ENCODE results near the gene RASSF1.

RASSF1 gene

DNA sequence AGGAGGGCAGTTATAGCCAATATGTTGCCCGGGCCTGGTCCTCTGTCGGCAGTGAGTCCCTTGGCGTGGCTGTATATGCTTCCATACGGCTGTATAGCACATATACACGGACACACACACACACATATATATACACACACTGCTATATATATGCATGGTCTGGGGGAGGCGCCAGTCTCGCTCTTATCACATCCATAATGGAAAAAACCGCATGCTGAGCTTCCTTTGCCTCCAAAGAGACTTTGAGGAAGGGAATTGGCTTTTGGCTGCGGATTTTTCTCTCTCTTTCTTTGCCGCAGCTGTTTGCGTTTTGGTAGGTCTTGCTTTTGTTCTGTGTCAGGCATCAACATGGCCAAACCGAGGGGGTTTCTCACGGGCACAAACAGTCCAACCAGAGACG is 30.0 kb upstream of the RASSF1 start:
- no peak overlapping the region for H3K4me3 ChIP-seq (ENCODE audit: low read depth, low read length)
- DNase-seq (ENCODE audit: low read depth), result no peak

DNA sequence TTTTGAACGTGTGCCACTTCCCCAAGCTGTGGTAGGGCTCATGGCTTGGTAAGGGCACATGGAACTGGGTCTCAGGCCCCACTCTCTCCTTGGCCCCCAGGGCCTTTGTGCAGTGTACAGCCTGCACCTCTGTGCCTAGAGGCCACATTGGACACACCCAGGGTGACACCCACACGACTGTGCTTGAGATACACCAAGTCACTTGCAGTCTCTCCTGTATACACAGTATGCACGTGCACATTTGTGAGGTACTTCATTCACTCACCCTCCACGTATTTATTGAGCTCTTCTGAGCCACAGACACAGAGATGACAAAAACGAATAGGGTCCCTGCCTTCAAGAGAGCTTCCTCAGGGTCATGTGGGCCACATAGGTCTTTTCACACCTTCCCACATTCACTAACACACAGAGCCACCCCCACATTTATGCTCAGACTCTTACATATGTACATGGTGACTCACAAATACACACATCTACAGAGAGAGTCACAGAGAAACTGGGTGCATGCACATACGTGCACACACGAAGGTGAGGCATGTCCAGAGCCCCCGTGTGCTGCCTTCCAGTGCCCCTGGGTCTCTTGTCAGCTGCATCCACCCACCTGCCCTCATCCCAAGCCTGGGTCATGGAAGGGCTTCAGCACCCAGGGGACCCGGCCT is 28.5 kb upstream of the RASSF1 start:
- H3K4me3 ChIP-seq (ENCODE audit: low read depth, low read length), result no peak overlapping the region
- no peak for DNase-seq (ENCODE audit: low read depth)

DNA sequence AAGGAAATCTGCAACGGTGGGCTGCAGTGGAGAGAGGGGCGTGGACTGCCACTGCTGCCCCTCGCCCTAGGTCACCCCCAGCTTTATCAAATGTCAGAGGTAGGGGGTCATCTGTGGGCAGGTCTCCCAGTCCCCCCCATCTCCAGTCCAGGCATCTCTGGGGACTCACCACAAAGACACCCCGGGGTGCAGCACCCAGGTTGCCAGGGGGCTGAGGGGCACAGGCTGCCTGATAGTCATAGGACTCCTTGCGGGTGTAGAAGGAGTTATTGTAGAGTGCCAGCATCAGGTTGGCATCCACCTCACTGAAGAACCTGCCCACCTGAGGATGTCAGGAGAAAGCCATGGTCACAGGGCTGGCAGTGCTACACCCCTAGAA is 25.2 kb upstream of the RASSF1 start:
- no peak overlapping the region for H3K4me3 ChIP-seq (ENCODE audit: low read depth, low read length)

DNA sequence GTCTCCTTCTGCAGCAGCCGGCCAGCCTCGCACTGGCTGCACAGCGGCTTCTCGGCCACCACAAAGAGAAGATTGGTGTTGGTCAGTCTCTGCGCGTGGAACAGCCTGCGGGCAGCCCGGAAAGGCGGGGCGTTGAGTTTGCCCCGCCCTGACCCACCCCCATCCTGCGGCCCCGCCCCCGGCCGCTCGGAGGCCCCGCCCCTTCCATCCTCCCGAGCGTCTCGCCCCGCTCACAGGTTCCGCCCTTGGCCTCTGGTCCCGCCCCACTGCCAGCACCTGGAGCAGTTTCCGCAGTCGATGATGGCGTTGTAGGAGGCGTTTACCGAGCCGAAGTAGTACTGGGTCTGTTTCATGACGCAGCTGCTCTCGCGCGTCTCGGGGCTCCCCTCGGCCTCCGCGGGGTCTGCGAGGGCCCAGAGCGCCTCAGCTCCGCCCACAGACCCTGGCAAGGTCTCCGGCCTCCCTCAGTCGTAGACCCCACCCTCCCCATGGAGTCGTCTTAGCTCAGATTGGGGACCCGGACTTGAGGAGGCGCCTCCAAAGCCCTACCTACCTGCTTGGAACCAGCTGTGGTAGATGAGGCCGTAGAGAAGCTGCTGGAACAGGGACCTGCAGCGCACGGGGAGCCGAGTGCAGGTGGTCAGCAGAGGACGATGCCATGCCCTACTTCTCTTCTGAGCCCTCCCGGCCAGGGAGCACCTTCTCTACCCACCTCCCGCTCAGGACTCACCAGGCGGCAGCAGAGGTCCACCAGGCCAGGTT is 24.6 kb upstream of the RASSF1 start:
- H3K4me3 ChIP-seq (ENCODE audit: low read depth, low read length), result peak overlapping the region; percentile 50
- no peak for DNase-seq (ENCODE audit: low read depth)

More for the DNA sequence above, 25.2 kb upstream of the RASSF1 start:
- no peak for DNase-seq (ENCODE audit: low read depth)

DNA sequence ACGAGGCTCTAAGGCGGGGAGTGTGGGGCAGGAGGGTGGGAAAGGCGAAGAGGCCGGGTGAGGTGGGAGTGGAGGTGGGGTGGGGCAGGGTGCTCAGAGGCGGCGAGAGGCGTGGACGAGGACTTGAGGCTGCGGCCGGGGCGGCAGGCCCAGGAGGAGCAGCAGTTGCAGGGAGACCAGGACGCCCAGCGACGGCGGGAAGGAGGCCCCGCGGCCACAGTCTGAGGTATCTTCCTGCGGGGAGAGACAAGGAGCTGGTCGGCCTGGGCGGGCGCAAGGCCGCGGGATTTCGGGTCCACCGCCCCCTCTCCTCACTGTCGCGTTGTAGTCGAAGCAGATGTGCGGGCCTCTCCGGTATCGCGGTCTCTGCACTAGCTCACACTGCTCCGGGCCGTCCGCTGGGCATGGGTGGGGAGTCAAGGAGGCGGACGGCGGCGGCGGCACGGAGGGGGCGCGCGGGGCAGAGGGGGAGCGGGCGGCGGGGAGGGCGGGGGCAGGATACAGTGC is 24.0 kb upstream of the RASSF1 start:
- H3K4me3 ChIP-seq (ENCODE audit: low read depth, low read length), result peak overlapping the region; percentile 50

DNA sequence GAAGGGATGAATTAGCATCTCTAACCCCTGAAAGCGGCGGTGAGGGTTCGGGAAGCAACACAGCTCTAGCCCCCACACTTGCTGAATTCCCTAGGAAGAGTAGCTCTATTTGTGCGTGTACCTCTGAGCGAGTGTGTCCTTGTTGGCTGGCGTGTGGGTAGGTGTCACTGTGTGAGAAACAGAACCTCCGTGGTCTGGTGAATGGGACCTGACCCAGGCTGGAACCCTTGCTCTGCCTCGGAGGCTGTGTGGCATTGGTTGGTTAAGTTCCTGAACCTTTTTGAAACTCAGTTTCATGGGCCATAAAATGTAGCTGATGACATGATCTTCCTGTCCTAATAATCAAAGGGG is 19.1 kb upstream of the RASSF1 start:
- H3K4me3 ChIP-seq (ENCODE audit: low read depth, low read length), result peak overlapping the region; percentile 91
- DNase-seq (ENCODE audit: low read depth), result no peak

More for the DNA sequence above, 24.0 kb upstream of the RASSF1 start:
- DNase-seq (ENCODE audit: low read depth), result no peak

DNA sequence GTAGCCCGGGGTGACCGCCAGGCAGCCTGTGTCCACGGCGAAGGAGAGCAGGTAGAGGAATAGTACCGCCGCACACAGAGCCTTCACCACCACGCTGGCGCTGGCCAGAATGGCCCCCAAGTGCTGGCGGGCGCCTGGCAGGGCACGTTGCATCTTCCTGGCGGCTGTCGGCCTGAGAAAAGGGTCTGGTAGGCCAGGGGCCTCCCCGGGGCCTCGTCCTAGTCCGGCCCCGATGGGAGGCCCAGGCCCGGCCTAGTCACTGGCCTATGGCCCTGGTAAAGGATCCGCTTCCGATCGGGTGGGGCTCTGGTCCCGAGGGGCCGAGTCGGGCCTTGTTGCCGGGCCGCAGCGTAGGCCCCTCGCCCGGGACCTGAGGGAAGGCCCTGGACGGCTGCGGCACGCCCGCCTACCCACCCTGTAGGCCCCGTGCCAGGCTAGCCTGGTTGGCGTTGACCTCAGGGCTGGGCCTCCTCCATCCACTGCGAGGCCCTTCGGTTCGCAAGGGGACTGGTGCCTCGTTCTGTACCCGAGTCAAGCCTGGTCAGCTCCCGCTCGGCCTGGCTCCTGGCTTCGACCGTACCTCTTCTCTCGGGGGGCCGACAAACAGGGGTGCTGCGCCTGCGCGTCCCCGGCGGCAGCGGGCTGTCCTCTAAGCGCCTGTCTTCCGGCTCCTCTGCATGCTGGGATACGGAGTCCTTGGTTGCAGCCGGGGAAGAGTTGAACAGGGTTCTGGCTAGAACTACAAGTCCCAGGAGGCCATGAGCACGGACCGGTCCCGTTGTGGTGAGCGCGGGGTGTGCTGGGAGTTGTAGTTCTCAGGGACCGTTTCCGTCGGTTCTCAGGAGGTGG is 18.5 kb upstream of the RASSF1 start, which contains the start of gene TMEM115:
TMEM115 (minus strand) TSS at position 611 of the 849 bp plus-strand sequence; CDS start at position 153, 458 bp downstream.
- peak; percentile 97 for DNase-seq (ENCODE audit: low read depth)
- H3K4me3 ChIP-seq (ENCODE audit: low read depth, low read length), result peak within 1 kb of the TSS; percentile 91

DNA sequence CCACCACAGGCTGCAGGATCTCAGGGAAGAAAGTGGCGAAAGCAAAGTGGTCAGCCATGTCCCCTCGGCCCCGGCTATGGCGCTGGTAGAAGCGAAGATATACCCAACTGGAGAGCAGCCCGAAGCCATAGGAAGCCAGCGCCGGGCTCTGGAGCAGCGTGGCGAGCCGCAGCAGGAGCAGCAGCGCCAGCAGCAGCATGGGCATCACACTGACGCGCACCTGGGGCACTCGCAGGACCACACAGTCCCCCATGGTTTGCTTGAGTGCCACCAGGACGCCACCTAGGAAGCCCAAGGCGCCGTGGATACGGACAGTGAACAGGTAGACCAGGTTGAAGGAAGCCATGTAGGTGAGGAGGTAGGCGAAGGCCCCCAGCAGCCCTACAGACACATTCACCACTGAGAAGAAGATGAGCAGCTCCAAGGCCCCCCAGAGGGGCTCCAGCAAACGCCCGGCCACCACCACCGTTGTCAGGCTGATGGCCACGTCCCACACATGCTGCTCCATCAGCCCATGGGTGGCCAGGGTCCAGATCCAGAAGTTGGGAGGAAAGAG is 17.8 kb upstream of the RASSF1 start:
- DNase-seq (ENCODE audit: low read depth), result no peak
- H3K4me3 ChIP-seq (ENCODE audit: low read depth, low read length), result peak overlapping the region; percentile 91

DNA sequence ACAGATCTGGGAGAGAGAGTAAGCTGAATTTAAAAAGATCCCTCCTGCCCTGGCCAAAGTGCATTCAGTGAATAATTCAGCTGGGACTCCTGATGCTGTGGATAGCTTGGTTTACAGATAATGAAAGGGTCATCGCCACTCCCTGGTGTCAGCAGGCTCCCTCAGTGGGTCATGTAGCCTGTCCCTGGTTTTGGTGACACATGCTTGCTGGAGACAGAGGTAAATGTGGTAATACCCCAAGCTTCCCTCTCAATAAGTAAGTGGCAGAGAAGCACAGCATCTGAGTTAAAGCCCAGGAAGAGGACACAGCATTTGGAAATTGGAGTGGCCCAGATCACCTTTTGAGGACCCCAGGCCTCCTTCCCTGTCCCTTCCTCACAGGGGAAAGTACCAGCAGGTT is 16.8 kb upstream of the RASSF1 start:
- DNase-seq (ENCODE audit: low read depth), result no peak
- peak overlapping the region; percentile 91 for H3K4me3 ChIP-seq (ENCODE audit: low read depth, low read length)

DNA sequence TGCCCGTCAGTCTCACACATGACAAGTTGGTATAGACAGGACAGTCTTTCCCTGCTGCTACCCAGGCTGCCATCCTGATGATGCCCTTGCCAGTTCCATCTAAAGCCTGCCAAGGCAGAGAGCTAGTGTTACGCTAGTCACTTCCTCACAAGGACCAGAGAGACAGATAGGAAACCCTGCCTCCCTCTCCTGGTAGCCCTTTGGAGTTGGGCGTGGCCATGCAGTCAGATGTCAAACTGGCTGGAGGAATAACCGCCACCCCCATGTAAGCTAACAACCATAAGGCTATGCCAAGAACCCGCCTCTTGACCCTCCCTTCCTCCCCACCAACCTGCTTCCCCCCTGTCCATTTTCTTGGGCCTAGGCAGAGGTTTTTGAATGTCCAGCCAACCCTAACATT is 15.9 kb upstream of the RASSF1 start:
- H3K4me3 ChIP-seq (ENCODE audit: low read depth, low read length), result peak overlapping the region; percentile 91
- DNase-seq (ENCODE audit: low read depth), result no peak

DNA sequence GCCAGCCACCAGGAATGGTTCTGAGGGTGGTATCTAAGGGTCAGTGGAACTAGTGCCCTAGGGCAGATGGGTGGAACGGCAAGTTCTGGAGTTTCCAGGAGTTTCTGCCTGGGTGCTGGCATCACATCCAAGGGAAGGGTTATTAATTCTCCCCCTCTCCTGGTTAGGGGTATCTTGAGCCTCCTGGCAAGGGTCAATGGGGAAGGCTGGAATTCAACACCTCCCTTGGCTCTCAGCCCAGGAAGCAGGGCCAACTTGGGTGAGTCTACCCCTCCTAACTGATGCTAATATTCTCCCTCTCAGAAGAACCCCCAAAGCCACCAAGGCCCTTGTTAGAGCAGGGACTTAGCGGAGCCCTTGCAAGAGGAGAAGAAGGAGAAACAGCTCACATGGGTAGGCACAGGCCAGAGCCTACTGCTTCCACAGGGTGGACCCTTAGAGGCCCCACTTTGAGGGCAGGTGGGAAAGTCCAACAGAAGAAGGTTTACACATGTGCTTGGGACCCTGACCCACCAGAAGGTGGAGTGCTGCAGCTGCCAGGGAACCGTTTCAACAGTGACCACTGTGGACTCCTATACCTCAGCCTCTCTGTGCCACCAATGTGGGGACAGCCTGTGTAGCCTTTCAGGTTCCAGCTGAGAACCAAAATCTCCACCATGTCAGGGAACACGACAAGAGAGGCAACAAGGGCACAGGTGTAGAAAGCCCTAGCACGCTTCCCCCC is 15.4 kb upstream of the RASSF1 start:
- DNase-seq (ENCODE audit: low read depth), result no peak
- peak overlapping the region; percentile 91 for H3K4me3 ChIP-seq (ENCODE audit: low read depth, low read length)

DNA sequence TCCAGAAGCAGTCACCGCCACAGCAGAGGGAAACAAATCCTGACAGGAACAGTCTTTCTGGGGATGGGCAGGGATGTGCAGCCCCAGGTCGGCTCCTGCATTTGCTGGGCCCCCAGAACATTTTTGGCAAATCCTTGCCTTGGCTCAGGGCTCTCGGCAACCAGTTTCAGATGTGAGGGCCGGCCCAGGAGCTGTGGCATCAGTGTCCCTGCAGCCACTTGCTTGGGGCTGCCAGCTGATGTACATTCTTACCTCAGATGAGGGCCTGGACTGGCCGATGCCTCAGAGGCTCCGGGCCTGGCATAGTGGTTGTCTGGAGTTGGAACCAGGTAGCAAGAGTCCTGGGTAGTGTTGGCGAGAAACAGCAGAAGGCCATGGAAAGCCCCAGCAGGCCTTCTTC is 14.2 kb upstream of the RASSF1 start:
- DNase-seq (ENCODE audit: low read depth), result no peak
- no peak overlapping the region for H3K4me3 ChIP-seq (ENCODE audit: low read depth, low read length)

DNA sequence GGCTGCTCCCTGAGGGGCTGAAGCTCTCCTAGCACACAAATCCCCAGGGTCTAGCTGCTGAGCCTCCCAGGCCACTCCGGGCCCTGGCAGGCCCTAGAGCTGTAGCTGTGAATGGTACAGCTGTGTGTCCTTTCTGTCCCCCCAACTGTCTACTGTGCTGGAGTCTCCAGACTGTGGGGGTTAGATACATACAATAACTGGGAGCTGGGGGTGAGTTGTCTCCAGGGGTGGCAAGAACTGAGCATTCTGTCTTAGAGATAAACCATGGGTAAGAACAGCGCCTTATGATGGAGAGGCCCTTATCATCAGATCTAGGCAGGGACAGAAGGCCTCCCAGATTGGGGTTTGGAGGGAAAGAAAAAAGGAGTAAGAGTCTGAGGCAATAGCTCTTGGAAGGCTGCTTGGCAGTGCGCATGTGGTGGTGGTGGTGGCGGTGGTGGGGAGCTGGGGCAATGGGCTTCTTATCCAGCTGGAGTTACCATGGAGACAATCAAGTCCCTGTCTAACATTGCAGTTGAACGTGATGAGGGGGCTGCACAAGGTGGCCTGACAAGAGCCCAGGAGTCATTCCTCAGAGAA is 13.6 kb upstream of the RASSF1 start:
- H3K4me3 ChIP-seq (ENCODE audit: low read depth, low read length), result no peak overlapping the region
- no peak for DNase-seq (ENCODE audit: low read depth)

DNA sequence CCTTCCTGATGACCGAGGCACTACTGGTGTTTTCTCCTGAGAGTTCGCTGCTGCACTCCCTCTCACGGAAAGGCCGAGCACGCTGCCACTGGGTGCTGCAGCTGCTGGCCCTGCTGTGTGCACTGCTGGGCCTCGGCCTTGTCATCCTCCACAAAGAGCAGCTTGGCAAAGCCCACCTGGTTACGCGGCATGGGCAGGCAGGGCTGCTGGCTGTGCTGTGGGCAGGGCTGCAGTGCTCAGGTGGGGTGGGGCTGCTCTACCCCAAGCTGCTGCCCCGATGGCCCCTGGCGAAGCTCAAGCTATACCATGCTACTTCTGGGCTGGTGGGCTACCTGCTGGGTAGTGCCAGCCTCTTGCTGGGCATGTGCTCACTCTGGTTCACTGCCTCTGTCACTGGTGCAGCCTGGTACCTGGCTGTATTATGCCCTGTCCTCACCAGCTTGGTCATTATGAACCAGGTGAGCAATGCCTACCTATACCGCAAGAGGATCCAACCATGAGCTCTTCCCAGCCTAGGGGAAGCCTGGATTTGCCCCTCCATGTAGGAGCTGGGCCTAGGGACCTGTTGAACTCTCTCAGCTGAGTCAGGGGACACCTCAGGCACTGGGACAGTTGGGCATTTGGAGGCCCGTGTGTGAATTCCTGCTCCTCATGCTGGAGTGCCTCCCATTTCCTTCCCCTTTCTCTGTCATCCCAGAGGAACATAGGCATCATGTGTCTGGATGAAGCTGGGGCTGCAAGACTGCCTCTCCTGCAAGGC is 12.8 kb upstream of the RASSF1 start:
- no peak overlapping the region for H3K4me3 ChIP-seq (ENCODE audit: low read depth, low read length)
- no peak for DNase-seq (ENCODE audit: low read depth)

DNA sequence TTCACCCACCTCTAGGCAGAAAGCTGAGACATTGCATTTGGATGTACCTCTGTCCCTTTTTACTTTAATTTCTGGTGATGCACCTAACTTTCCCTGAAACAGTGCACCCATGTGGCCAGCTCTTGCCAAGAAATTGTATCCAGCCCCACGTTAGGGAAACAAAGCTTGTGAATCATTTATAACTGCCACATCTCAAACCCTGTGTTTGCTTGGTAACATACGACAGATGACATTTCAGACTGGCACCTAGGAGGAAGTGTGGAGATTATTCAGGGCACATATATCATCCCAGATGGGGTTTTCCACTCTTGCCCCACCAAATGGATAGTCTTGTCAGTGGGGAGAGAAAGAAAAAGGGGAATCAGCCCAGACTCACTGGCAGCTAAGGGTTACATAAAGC is 12.1 kb upstream of the RASSF1 start:
- no peak for DNase-seq (ENCODE audit: low read depth)
- no peak overlapping the region for H3K4me3 ChIP-seq (ENCODE audit: low read depth, low read length)

DNA sequence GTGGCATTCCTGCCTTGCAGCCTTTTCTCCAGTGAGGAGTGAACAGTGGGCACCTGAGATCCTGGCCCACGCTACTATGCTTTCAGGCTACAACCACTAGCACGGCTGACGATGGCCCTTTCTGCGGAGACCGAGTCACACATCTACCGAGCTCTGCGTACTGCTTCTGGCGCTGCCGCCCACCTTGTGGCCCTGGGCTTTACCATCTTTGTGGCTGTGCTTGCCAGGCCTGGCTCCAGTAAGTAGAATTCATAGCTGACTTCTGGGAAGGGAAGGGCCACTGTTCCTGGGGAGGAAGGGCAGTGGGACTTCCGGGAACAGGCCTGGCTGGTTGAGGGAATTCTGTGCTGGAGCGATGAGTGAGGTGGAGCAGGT is 10.7 kb upstream of the RASSF1 start:
- H3K4me3 ChIP-seq (ENCODE audit: low read depth, low read length), result peak overlapping the region; percentile 70
- DNase-seq (ENCODE audit: low read depth), result no peak

DNA sequence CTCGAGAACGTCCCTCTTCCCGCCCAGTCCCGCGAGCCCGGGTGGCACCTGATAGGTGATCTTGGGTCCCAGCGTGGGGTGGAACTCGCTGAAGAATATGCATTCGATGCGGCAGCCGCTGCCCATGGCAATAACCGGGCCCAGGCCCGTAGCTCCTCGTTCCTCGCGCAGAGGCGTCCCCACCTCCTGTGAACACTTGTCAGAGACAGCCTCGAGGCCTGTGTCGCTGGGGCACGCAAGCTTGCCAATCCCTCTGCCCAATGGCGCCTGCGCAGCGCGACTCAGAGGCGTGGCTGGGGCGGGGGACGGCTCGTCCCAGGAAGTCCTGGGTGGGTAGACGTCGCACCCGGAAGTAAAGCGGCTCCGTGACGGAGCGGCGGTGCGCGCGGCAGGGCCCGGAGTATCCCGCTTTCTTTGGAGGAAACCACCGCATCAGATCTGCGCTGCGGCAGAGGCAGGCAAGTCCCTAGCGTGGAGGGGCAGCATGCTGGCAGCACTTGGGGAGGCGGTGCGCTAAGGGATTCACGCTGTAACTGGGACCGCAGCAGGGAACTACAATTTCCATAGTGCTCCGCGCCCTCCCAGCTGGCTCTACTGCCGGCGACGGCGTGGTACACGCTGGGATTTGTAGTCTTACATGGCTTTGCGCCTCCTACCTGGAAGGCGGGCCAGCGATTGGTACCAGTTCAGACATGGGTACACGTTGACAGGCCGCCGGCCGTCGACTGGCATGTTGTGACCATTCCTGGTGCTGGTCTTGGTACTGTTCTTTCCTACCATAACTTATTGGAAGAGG is 10.1 kb upstream of the RASSF1 start, which contains the start of the genes CYB561D2 and NPRL2:
CYB561D2 (plus strand) TSS at position 336 of the 796 bp plus-strand sequence. CDS start 572 bp downstream, outside the sequence.
NPRL2 (minus strand) TSS at position 249 of the 796 bp plus-strand sequence; CDS start at position 126, 123 bp downstream.
- H3K4me3 ChIP-seq (ENCODE audit: low read depth, low read length), result peak within 1 kb of the TSS; percentile 70
- DNase-seq (ENCODE audit: low read depth), result peak; percentile 75
